ENCODE data around the gene PPM1G. TPM values are rescaled to one million over a fixed set of nuclear protein-coding genes. Genes with fewer than 3 reads are reported as not detected.

Gene PPM1G
- total RNA-seq, 4 donors from 2014 or later: 28.2 to 51.1 (median 41.4) TPM

GRCh38 chr2:27335311-27335710, 74.1 kb downstream of the PPM1G start:
- no peak for TF ChIP-seq CTCF (IDR thresholded peaks at IDR 0.05; ENCODE audit: low read depth)

Other genes starting within 250 kb of the PPM1G start
- gene ATRAID, start 197.6 kb downstream of the PPM1G start, total RNA-seq: 100 to 1,000 TPM; 169 to 677 (median 199) TPM
- 10 to 100 TPM; 17.2 to 97.8 (median 39.4) TPM for gene SLC5A6, start 197.3 kb downstream of the PPM1G start, total RNA-seq
- gene CAD, start 192.2 kb downstream of the PPM1G start, total RNA-seq: 10 to 100 TPM; 10.2 to 17.3 (median 13.9) TPM
- gene SLC30A3, start 146.5 kb downstream of the PPM1G start, total RNA-seq: not detected
- under 1 TPM in 1 of 4 donors, not detected in 3; 0.88 TPM for gene DNAJC5G, start 134.2 kb downstream of the PPM1G start, total RNA-seq
- gene TRIM54, start 127.2 kb downstream of the PPM1G start, total RNA-seq: under 1 TPM in 1 of 4 donors, not detected in 3; 0.66 TPM
- 1 to 10 TPM in 3 of 4 donors, not detected in 1; 1.7 to 3.4 (median 2.9) TPM for gene UCN, start 101.1 kb downstream of the PPM1G start, total RNA-seq
- 10 to 100 TPM; 56.8 to 88.7 (median 77.1) TPM for gene MPV17, start 86.5 kb downstream of the PPM1G start, total RNA-seq
- 10 to 100 TPM; 28.0 to 43.0 (median 34.0) TPM for gene GTF3C2, start 52.8 kb downstream of the PPM1G start, total RNA-seq
- 10 to 100 TPM; 36.4 to 44.2 (median 42.2) TPM for gene EIF2B4, start 39.3 kb downstream of the PPM1G start, total RNA-seq
- gene SNX17, start 39.0 kb downstream of the PPM1G start, total RNA-seq: 100 to 1,000 TPM in 2 of 4 donors, 10 to 100 TPM in 2; 71.6 to 115 (median 102) TPM
- gene ZNF513, start 28.9 kb downstream of the PPM1G start, total RNA-seq: 10 to 100 TPM in 1 of 4 donors, 1 to 10 TPM in 3; 4.9 to 12.8 (median 8.2) TPM
- 10 to 100 TPM; 47.4 to 73.3 (median 64.2) TPM for gene NRBP1, start 19.0 kb upstream of the PPM1G start, total RNA-seq
- gene KRTCAP3, start 32.8 kb upstream of the PPM1G start, total RNA-seq: 1 to 10 TPM in 2 of 4 donors, under 1 TPM in 1, not detected in 1; 0.66 to 2.0 (median 1.1) TPM
- 10 to 100 TPM; 21.8 to 33.5 (median 25.5) TPM for gene IFT172, start 80.2 kb upstream of the PPM1G start, total RNA-seq
- 10 to 100 TPM; 39.6 to 65.4 (median 50.9) TPM for gene FNDC4, start 85.6 kb upstream of the PPM1G start, total RNA-seq
- 1 to 10 TPM in 3 of 4 donors, not detected in 1; 1.4 to 2.1 (median 1.5) TPM for gene GCKR, start 87.2 kb upstream of the PPM1G start, total RNA-seq
- gene ZNF512, start 173.5 kb upstream of the PPM1G start, total RNA-seq: 10 to 100 TPM; 17.1 to 24.6 (median 21.9) TPM
- gene CCDC121, start 219.4 kb upstream of the PPM1G start, total RNA-seq: 1 to 10 TPM; 2.5 to 6.6 (median 4.1) TPM
- gene GPN1, start 219.5 kb upstream of the PPM1G start, total RNA-seq: 10 to 100 TPM; 19.6 to 32.3 (median 27.6) TPM

Data from subcutaneous adipose tissue (tissue), 4 donors.